DND-41 (cell line): ENCODE data around the gene ADPRHL1.

Source experiments
- ATAC-seq: fragments of 200-7000 bp; cut with Tn5 transposase; 3 replicates; pipeline ENCODE4 v1.9.1; 2021; ENCODE audit warnings: low read depth; ENCODE audit not compliant: insufficient read depth
- DNase-seq: peaks from one replicate; pipeline ENCODE4 v3.0.0-alpha.2; 2020
- H2AFZ ChIP-seq: 2 replicates; pipeline ENCODE4 v1.6.0; 2012; ENCODE audit warnings: low read depth, low read length
- H3K27ac ChIP-seq: 2 replicates; pipeline ENCODE4 v1.5.1; 2012; ENCODE audit warnings: low read length, inconsistent platforms
- H3K27me3 ChIP-seq: fragments of 200-600 bp; sonication (generic); 2 replicates; pipeline ENCODE4 v1.6.0; 2012; ENCODE audit warnings: low read length, mild to moderate bottlenecking, inconsistent platforms; ENCODE audit not compliant: insufficient read depth, poor library complexity
- H3K36me3 ChIP-seq: 2 replicates; pipeline ENCODE4 v1.5.1; 2012; ENCODE audit warnings: low read length, inconsistent platforms; ENCODE audit not compliant: insufficient read depth
- H3K4me1 ChIP-seq: 2 replicates; pipeline ENCODE4 v1.5.1; 2012; ENCODE audit warnings: mild to moderate bottlenecking, low read length; ENCODE audit not compliant: insufficient read depth
- H3K4me2 ChIP-seq: 2 replicates; pipeline ENCODE4 v1.6.0; 2012; ENCODE audit warnings: mild to moderate bottlenecking, moderate library complexity, low read length, inconsistent platforms; ENCODE audit not compliant: insufficient read depth
- H3K4me3 ChIP-seq, 2 experiments: fragments of 200-600 bp in 1 of 2; shearing (Covaris generic) in 1 of 2; 2 replicates each; pipeline ENCODE4 v1.5.1; 2012 to 2016; ENCODE audit warnings: inconsistent platforms in 2 of 2, low read length in 2 of 2, mild to moderate bottlenecking in 2 of 2, low read depth in 1 of 2, moderate library complexity in 1 of 2
- H3K79me2 ChIP-seq: 2 replicates; pipeline ENCODE4 v1.6.0; 2012; ENCODE audit warnings: low read length, inconsistent platforms; ENCODE audit not compliant: insufficient read depth
- H3K9ac ChIP-seq: 2 replicates; pipeline ENCODE4 v1.6.0; 2012; ENCODE audit warnings: low read depth, mild to moderate bottlenecking, inconsistent platforms, low read length, moderate library complexity
- H3K9me3 ChIP-seq: 2 replicates; pipeline ENCODE4 v1.5.1; 2012; ENCODE audit warnings: low read length, moderate library complexity, mild to moderate bottlenecking, inconsistent platforms; ENCODE audit not compliant: insufficient read depth, severe bottlenecking
- H4K20me1 ChIP-seq: 2 replicates; pipeline ENCODE4 v1.6.0; 2012; ENCODE audit warnings: low read length; ENCODE audit not compliant: insufficient read depth
- CTCF ChIP-seq: IDR thresholded peaks from 2 replicates; pipeline ENCODE4 v1.5.1; 2012; ENCODE audit warnings: borderline replicate concordance, low read length, moderate library complexity, mild to moderate bottlenecking; ENCODE audit not compliant: poor library complexity, severe bottlenecking; ENCODE audit errors: extremely low read depth
- EZH2 ChIP-seq: IDR thresholded peaks from 3 replicates; pipeline ENCODE4 v1.6.1; 2012; ENCODE audit warnings: borderline replicate concordance, low read depth, mild to moderate bottlenecking, moderate library complexity, low read length, inconsistent platforms; ENCODE audit not compliant: severe bottlenecking

ADPRHL1 gene

GRCh38 chr13:113430378-113431110, 22.7 kb downstream of the ADPRHL1 start:
- no peak overlapping the region for H3K27ac ChIP-seq
- no peak overlapping the region for H2AFZ ChIP-seq
- H3K4me2 ChIP-seq: no peak overlapping the region
- no peaks in the 10 kb centered on the region for H3K79me2 ChIP-seq
- DNase-seq (no peak), ATAC-seq (no peak)
- H3K9me3 ChIP-seq: no peaks in the 10 kb centered on the region
- no peaks in the 10 kb centered on the region for H3K36me3 ChIP-seq
- peaks cover 6% of the 10 kb centered on the region; the same call in 1 of the 2 replicates for H4K20me1 ChIP-seq
- H3K4me1 ChIP-seq: no peaks in the 10 kb centered on the region
- no peak overlapping the region for H3K4me3 ChIP-seq
- no peak for TF ChIP-seq EZH2
- TF ChIP-seq CTCF: no peak
- H3K9ac ChIP-seq: no peak overlapping the region
- no peaks in the 10 kb centered on the region for H3K27me3 ChIP-seq

GRCh38 chr13:113429608-113429985, 23.7 kb downstream of the ADPRHL1 start:
- Histone ChIP-seq H2AFZ (no peak overlapping the region), H4K20me1 (peaks cover 6% of the 10 kb centered on the region; the same call in 1 of the 2 replicates), H3K9me3 (no peaks in the 10 kb centered on the region), H3K27me3 (no peaks in the 10 kb centered on the region), H3K36me3 (no peaks in the 10 kb centered on the region), H3K27ac (no peak overlapping the region), H3K79me2 (no peaks in the 10 kb centered on the region), H3K4me3 (no peak overlapping the region), H3K9ac (no peak overlapping the region), H3K4me2 (no peak overlapping the region), H3K4me1 (no peaks in the 10 kb centered on the region)
- TF ChIP-seq EZH2 (no peak), CTCF (no peak)
- DNase-seq: no peak
- ATAC-seq: no peak

- Histone ChIP-seq H4K20me1 (peaks cover 6% of the 10 kb centered on the region; the same call in 1 of the 2 replicates), H3K4me1 (no peaks in the 10 kb centered on the region), H3K36me3 (no peaks in the 10 kb centered on the region), H3K79me2 (no peaks in the 10 kb centered on the region), H3K27me3 (no peaks in the 10 kb centered on the region), H3K4me3 (no peak overlapping the region), H3K9ac (no peak overlapping the region), H3K9me3 (no peaks in the 10 kb centered on the region), H3K4me2 (no peak overlapping the region), H2AFZ (no peak overlapping the region), H3K27ac (no peak overlapping the region)
- DNase-seq (no peak), ATAC-seq (no peak)
- no peak for TF ChIP-seq EZH2
- TF ChIP-seq CTCF: no peak
Observed at GRCh38 chr13:113428871-113429607, 24.2 kb downstream of the ADPRHL1 start.
